Liver (tissue), 9 donors: ENCODE results near the gene POFUT2. TPM values are rescaled to one million over a fixed set of nuclear protein-coding genes. Genes with fewer than 3 reads are reported as not detected.
A peak's percentile ranks its signal among the peaks of the same experiment; 100 is the strongest.

Experiments
- DNase-seq: peaks from one replicate; pipeline ENCODE4 v3.0.0-alpha.2; 2017; ENCODE audit warnings: low spot score
- H3K27ac ChIP-seq, 2 donors: one replicate each; pipeline ENCODE4 v1.7.0; 2013; ENCODE audit warnings: inconsistent platforms in 2 of 2, low read length in 2 of 2, control low read depth in 1 of 2, low read depth in 1 of 2, mild to moderate bottlenecking in 1 of 2
- H3K27me3 ChIP-seq, 4 donors: one replicate each; pipeline versions ENCODE4 v1.6.1 to v1.7.0; 2013; ENCODE audit warnings: low read length in 3 of 4, inconsistent platforms in 1 of 4, mild to moderate bottlenecking in 1 of 4, moderate library complexity in 1 of 4; ENCODE audit not compliant: control insufficient read depth in 4 of 4, insufficient read depth in 4 of 4
- H3K36me3 ChIP-seq, 4 donors: one replicate each; pipeline versions ENCODE4 v1.6.1 to v1.7.0; 2013; ENCODE audit warnings: low read length in 3 of 4, mild to moderate bottlenecking in 3 of 4, low read depth in 1 of 4, moderate library complexity in 1 of 4; ENCODE audit not compliant: control insufficient read depth in 4 of 4, insufficient read depth in 3 of 4
- H3K4me1 ChIP-seq, 4 donors: one replicate each; pipeline versions ENCODE4 v1.6.1 to v1.7.0; 2013; ENCODE audit warnings: low read length in 3 of 4, mild to moderate bottlenecking in 3 of 4, moderate library complexity in 1 of 4; ENCODE audit not compliant: control insufficient read depth in 4 of 4, insufficient read depth in 4 of 4
- H3K4me3 ChIP-seq, 3 donors: one replicate each; pipeline versions ENCODE4 v1.6.1 to v1.7.0; 2013; ENCODE audit warnings: low read length in 3 of 3, control low read depth in 1 of 3, low read depth in 1 of 3, mild to moderate bottlenecking in 1 of 3
- H3K9ac ChIP-seq, 2 donors: one replicate each; pipeline ENCODE4 v1.7.0; 2013; ENCODE audit warnings: low read length in 2 of 2, mild to moderate bottlenecking in 2 of 2, moderate library complexity in 2 of 2, control low read depth in 1 of 2, low read depth in 1 of 2
- H3K9me3 ChIP-seq, 4 donors: one replicate each; pipeline versions ENCODE4 v1.6.1 to v1.7.0; 2013; ENCODE audit warnings: low read length in 3 of 4; ENCODE audit not compliant: control insufficient read depth in 4 of 4
- ATF3 ChIP-seq: IDR thresholded peaks from 2 replicates; pipeline ENCODE4 v1.6.1; 2016; ENCODE audit warnings: antibody characterized with exemption
- CTCF ChIP-seq: fragments of 150-350 bp; IDR thresholded peaks from 2 replicates; pipeline ENCODE4 v1.5.1; 2017; ENCODE audit warnings: improper control_type of control experiment, low read depth, low read length; ENCODE audit not compliant: missing input control
- EGR1 ChIP-seq, 2 donors: IDR thresholded peaks; 2 replicates each; pipeline ENCODE4 v1.6.1; 2016 to 2018; ENCODE audit warnings: antibody characterized with exemption in 2 of 2, low read depth in 2 of 2
- FOXA1 ChIP-seq: IDR thresholded peaks from 2 replicates; pipeline ENCODE4 v1.6.1; 2016; ENCODE audit warnings: antibody characterized with exemption
- FOXA2 ChIP-seq: IDR thresholded peaks from 2 replicates; pipeline ENCODE4 v1.6.1; 2016; ENCODE audit warnings: antibody characterized with exemption
- GABPA ChIP-seq, 2 donors: IDR thresholded peaks in 1 of 2; conservative IDR thresholded peaks in 1 of 2; 2 replicates each; pipeline ENCODE4 v1.6.1; 2016; ENCODE audit warnings: antibody characterized with exemption in 2 of 2, mild to moderate bottlenecking in 1 of 2, moderate library complexity in 1 of 2
- HNF4A ChIP-seq, 2 donors: conservative IDR thresholded peaks; 2 replicates each; pipeline ENCODE4 v1.6.1; 2016; ENCODE audit warnings: antibody characterized with exemption in 2 of 2, mild to moderate bottlenecking in 2 of 2
- HNF4G ChIP-seq: IDR thresholded peaks from 2 replicates; pipeline ENCODE4 v1.6.1; 2016; ENCODE audit warnings: antibody characterized with exemption
- JUND ChIP-seq, 2 donors: IDR thresholded peaks; 2 replicates each; pipeline ENCODE4 v1.6.1; 2016; ENCODE audit warnings: antibody characterized with exemption in 2 of 2
- MAX ChIP-seq: IDR thresholded peaks from 2 replicates; pipeline ENCODE4 v1.6.1; 2016; ENCODE audit warnings: antibody characterized with exemption
- NR2F2 ChIP-seq: IDR thresholded peaks from 2 replicates; pipeline ENCODE4 v1.6.1; 2016; ENCODE audit warnings: antibody characterized with exemption
- RAD21 ChIP-seq, 2 donors: IDR thresholded peaks; 2 replicates each; pipeline ENCODE4 v1.6.1; 2016; ENCODE audit warnings: antibody characterized with exemption in 2 of 2, mild to moderate bottlenecking in 2 of 2
- REST ChIP-seq: IDR thresholded peaks from 2 replicates; pipeline ENCODE4 v1.6.1; 2016; ENCODE audit warnings: antibody characterized with exemption, mild to moderate bottlenecking
- RXRA ChIP-seq, 2 donors: IDR thresholded peaks; 2 replicates each; pipeline ENCODE4 v1.6.1; 2017 to 2018; ENCODE audit warnings: antibody characterized with exemption in 2 of 2, mild to moderate bottlenecking in 1 of 2
- SP1 ChIP-seq: IDR thresholded peaks from 2 replicates; pipeline ENCODE4 v1.6.1; 2018; ENCODE audit warnings: antibody characterized with exemption, mild to moderate bottlenecking
- TAF1 ChIP-seq: conservative IDR thresholded peaks from 2 replicates; pipeline ENCODE4 v1.6.1; 2016; ENCODE audit warnings: antibody characterized with exemption, mild to moderate bottlenecking
- YY1 ChIP-seq: IDR thresholded peaks from 2 replicates; pipeline ENCODE4 v1.6.1; 2016; ENCODE audit warnings: antibody characterized with exemption, mild to moderate bottlenecking
- ZBTB33 ChIP-seq: IDR thresholded peaks from 2 replicates; pipeline ENCODE4 v1.6.1; 2016; ENCODE audit warnings: antibody characterized with exemption
- WGBS: extraction: QIAGEN DNeasy Blood & Tissue Kit; methylation state at CpG from one replicate; pipeline ENCODE4 v1.1.7; 2013; 5-methylcytosine and 5-hydroxymethylcytosine counted together
- polyA plus RNA-seq, 2 donors: library from polyadenylated mRNA; stranded (reverse) in 1 of 2; unstranded in 1 of 2; fragments of 200-250 nt in 1 of 2; fragments of >200 nt in 1 of 2; fragmentation: Nextera tagmentation in 1 of 2; extraction: Ambion mirVana in 1 of 2; gene quantifications; one replicate each; pipeline versions ENCODE4 v1.2.1 to v1.2.3, GENCODE V29; 2013 to 2015
- total RNA-seq, 2 donors: library from RNA; depleted of rRNA; stranded (reverse); fragments of >200 nt; gene quantifications; one replicate each; pipeline ENCODE4 v1.2.3, GENCODE V29; 2014
- donor health status: healthy.
- donor health status: healthy.
- donor health status: healthy.
- donor health status: healthy.
- donor health status: healthy.

Gene POFUT2
- total and polyA plus RNA-seq, 4 donors, result 3.3 to 15.6 (median 7.9) TPM

GRCh38 chr21:45310459-45310858, 22.8 kb upstream of the POFUT2 start (continued):
- TF ChIP-seq FOXA1, result no peak

- Histone ChIP-seq H3K9ac (no peak overlapping the region), H3K9me3 (no peaks in the 10 kb centered on the region), H3K4me1 (peaks cover 8 to 31% (median 22%) of the 10 kb centered on the region in 4 donors), H3K27ac (peak overlapping the region; percentile 63 to 67), H3K27me3 (no peaks in the 10 kb centered on the region), H3K4me3 (no peak overlapping the region), H3K36me3 (no peaks in the 10 kb centered on the region)
- TF ChIP-seq FOXA2 (no peak), NR2F2 (peak; percentile 3)
- no peak for DNase-seq
- 87% methylated on average over 3 of the region's 3 CpGs for WGBS
Measured at GRCh38 chr21:45309987-45310381, 22.3 kb upstream of the POFUT2 start.

GRCh38 chr21:45309069-45309986, 21.6 kb upstream of the POFUT2 start:
- no peaks in the 10 kb centered on the region for H3K27me3 ChIP-seq
- H3K9ac ChIP-seq, result no peak overlapping the region
- no peaks in the 10 kb centered on the region for H3K9me3 ChIP-seq
- peak overlapping the region; percentile 63 to 67 for H3K27ac ChIP-seq
- H3K36me3 ChIP-seq, result no peaks in the 10 kb centered on the region
- H3K4me1 ChIP-seq, result peaks cover 8 to 31% (median 22%) of the 10 kb centered on the region in 4 donors
- H3K4me3 ChIP-seq, result no peak overlapping the region
- DNase-seq, result peak; percentile 72
- TF ChIP-seq FOXA2 (no peak), RXRA (IDR thresholded peaks at IDR 0.05) (peak; percentile 19 to 43), REST (no peak), ZBTB33 (no peak), RAD21 (IDR thresholded peaks at IDR 0.05) (peak in 1 of 2 donors; percentile 46), FOXA1 (no peak), HNF4G (no peak), SP1 (peak; percentile 9), YY1 (no peak), EGR1 (IDR thresholded peaks at IDR 0.05; ENCODE audit: low read depth in 2 of 2) (no peak), NR2F2 (peak; percentile 95), TAF1 (no peak), HNF4A (conservative IDR thresholded peaks at IDR 0.05) (no peak), ATF3 (no peak), GABPA (IDR thresholded peaks at IDR 0.05 in 1 of 2, conservative IDR thresholded peaks at IDR 0.05 in 1 of 2) (no peak), JUND (IDR thresholded peaks at IDR 0.05) (no peak), CTCF (peak; percentile 34), MAX (no peak)
- WGBS, result 65% methylated on average over 27 of the region's 27 CpGs
